Cardiac ventricle fibroblast (primary cell): Measurements from ENCODE around the gene ETFBKMT. TPM values are rescaled to one million over a fixed set of nuclear protein-coding genes. Genes with fewer than 3 reads are reported as not detected.

ENCODE experiments used
- total RNA-seq: library from RNA; depleted of rRNA; stranded (reverse); fragments of >200 nt; gene quantifications from 2 replicates; pipeline ENCODE4 v1.2.3, GENCODE V29; 2015

The ETFBKMT gene
- total RNA-seq = 2.6 and 4.1 TPM in 2 replicates

GRCh38 chr12:31659087-31659942 lies at the start of gene ETFBKMT:
TSS of gene ETFBKMT (plus strand) at chr12:31659688. CDS start at chr12:31661954, 2,266 bp downstream.

Other genes with a start within 250 kb of the ETFBKMT start
- 6.4 and 7.6 TPM in 2 replicates for gene DENND5B, start 68.6 kb upstream of the ETFBKMT start, total RNA-seq
- 5.6 and 7.6 TPM in 2 replicates for gene AMN1, start 69.3 kb downstream of the ETFBKMT start, total RNA-seq